Colonic mucosa (tissue), 4 donors: ENCODE results near the gene TMEM143. TPM values are rescaled to one million over a fixed set of nuclear protein-coding genes. Genes with fewer than 3 reads are reported as not detected.

Experiments
- DNase-seq: peaks from one replicate; pipeline ENCODE4 v3.0.0-alpha.2; 2020
- H3K27ac ChIP-seq: fragments of 200-600 bp; one replicate; pipeline ENCODE4 v1.8.0; 2021
- H3K27me3 ChIP-seq: fragments of 200-600 bp; one replicate; pipeline ENCODE4 v1.8.0; 2021
- H3K36me3 ChIP-seq: fragments of 200-600 bp; one replicate; pipeline ENCODE4 v1.8.0; 2021
- H3K4me1 ChIP-seq: fragments of 200-600 bp; one replicate; pipeline ENCODE4 v1.8.0; 2021; ENCODE audit warnings: mild to moderate bottlenecking
- H3K4me3 ChIP-seq: fragments of 200-600 bp; one replicate; pipeline ENCODE4 v1.8.0; 2021
- H3K9ac ChIP-seq, 2 donors: one replicate each; pipeline ENCODE4 v1.7.0; 2013; ENCODE audit warnings: control low read depth in 2 of 2, low read depth in 2 of 2, low read length in 2 of 2
- H3K9me3 ChIP-seq: fragments of 200-600 bp; one replicate; pipeline ENCODE4 v1.8.0; 2021
- CTCF ChIP-seq: fragments of 200-600 bp; IDR thresholded peaks from one replicate; pipeline ENCODE4 v1.8.0; 2022; ENCODE audit warnings: antibody characterized with exemption, mild to moderate bottlenecking
- intact Hi-C: fragments of 100-400 bp; cut with DNase I; formaldehyde crosslinking; loops from one replicate; pipeline ENCODE4 v1.14.1; 2022
- total RNA-seq, 2 donors: library from RNA; stranded (reverse); fragmentation: NEBNext Ultra II Directional in 1 of 2; extraction: Animal tissue kit (Norgen Biotek cat#: 25700) in 1 of 2; gene quantifications; one replicate each; pipeline ENCODE4 v1.2.1, GENCODE V29; 2021
- donor health status: healthy.
- donor health status: DM: no; HTN: no; CAD: no.
- donor health status: DM: no; HTN: no; CAD: no.

TMEM143 gene
- total RNA-seq, 2 donors from 2014 or later: 8.9 to 18.2 TPM

- H3K9ac ChIP-seq: no peak overlapping the region
- H3K4me1 ChIP-seq: no peaks in the 10 kb centered on the region
- DNase-seq: peak; percentile 87
- no peaks in the 10 kb centered on the region for H3K27me3 ChIP-seq
- no peaks in the 10 kb centered on the region for H3K9me3 ChIP-seq
- H3K27ac ChIP-seq: no peak overlapping the region
- TF ChIP-seq CTCF: peak; percentile 88
- H3K36me3 ChIP-seq: no peaks in the 10 kb centered on the region
- H3K4me3 ChIP-seq: no peak overlapping the region
- intact Hi-C loops: loop anchor here (5.0 kb wide), 1 partner anchor 41 kb away; the partner anchor contains the start of genes GRIN2D and KDELR1
These were observed 12.4 kb downstream of the TMEM143 start for GRCh38 chr19:48351341-48351752.

GRCh38 chr19:48350856-48351255, 12.9 kb downstream of the TMEM143 start:
- Histone ChIP-seq H3K4me1 (no peaks in the 10 kb centered on the region), H3K36me3 (no peaks in the 10 kb centered on the region), H3K9ac (no peak overlapping the region), H3K9me3 (no peaks in the 10 kb centered on the region), H3K4me3 (no peak overlapping the region), H3K27me3 (no peaks in the 10 kb centered on the region), H3K27ac (no peak overlapping the region)
- no peak for TF ChIP-seq CTCF
- intact Hi-C loops: loop anchor here (5.0 kb wide), 1 partner anchor 41 kb away; the partner anchor contains the start of genes GRIN2D and KDELR1
- no peak for DNase-seq

GRCh38 chr19:48348737-48349136, 15.0 kb downstream of the TMEM143 start:
- Histone ChIP-seq H3K36me3 (no peaks in the 10 kb centered on the region), H3K27me3 (no peaks in the 10 kb centered on the region), H3K9ac (no peak overlapping the region), H3K9me3 (no peaks in the 10 kb centered on the region), H3K4me3 (no peak overlapping the region), H3K4me1 (no peaks in the 10 kb centered on the region), H3K27ac (no peak overlapping the region)
- TF ChIP-seq CTCF: no peak
- DNase-seq: no peak
- intact Hi-C loops: loop anchor here (10.0 kb wide), 1 partner anchor 84 kb away; no protein-coding TSS in a partner anchor

GRCh38 chr19:48348045-48348444, 15.7 kb downstream of the TMEM143 start:
- Histone ChIP-seq H3K27ac (no peak overlapping the region), H3K36me3 (no peaks in the 10 kb centered on the region), H3K27me3 (no peaks in the 10 kb centered on the region), H3K4me3 (no peak overlapping the region), H3K4me1 (no peaks in the 10 kb centered on the region), H3K9ac (no peak overlapping the region), H3K9me3 (no peaks in the 10 kb centered on the region)
- no peak for DNase-seq
- intact Hi-C loops: loop anchor here (10.0 kb wide), 1 partner anchor 83 kb away; no protein-coding TSS in a partner anchor
- no peak for TF ChIP-seq CTCF

- Histone ChIP-seq H3K4me1 (no peaks in the 10 kb centered on the region), H3K9me3 (no peaks in the 10 kb centered on the region), H3K9ac (no peak overlapping the region), H3K36me3 (no peaks in the 10 kb centered on the region), H3K4me3 (no peak overlapping the region), H3K27ac (no peak overlapping the region), H3K27me3 (no peaks in the 10 kb centered on the region)
- no peak for TF ChIP-seq CTCF
- DNase-seq: no peak
- intact Hi-C loops: loop anchor here (10.0 kb wide), 1 partner anchor 81 kb away; no protein-coding TSS in a partner anchor
These were observed 17.5 kb downstream of the TMEM143 start for GRCh38 chr19:48346191-48346590.
